H9 (cell line): ENCODE data around the gene IFNA7. TPM values are rescaled to one million over a fixed set of nuclear protein-coding genes. Genes with fewer than 3 reads are reported as not detected.
"Not testable (repeated sequence)": the region's sequence is repeated elsewhere in the genome, so short reads cannot be mapped to it uniquely, and the experiment has no call there.

Source experiments
- DNase-seq: peaks from one replicate; pipeline ENCODE4 v3.0.0-alpha.2; 2017
- H2AFZ ChIP-seq: one replicate; pipeline ENCODE4 v1.6.1; 2013; ENCODE audit warnings: mild to moderate bottlenecking, low read length, control low read depth, moderate library complexity
- H2AK5ac ChIP-seq: 2 replicates; pipeline ENCODE4 v1.6.1; 2013; ENCODE audit warnings: low read length, control low read depth, mixed read lengths; ENCODE audit not compliant: insufficient read length
- H2BK120ac ChIP-seq: one replicate; pipeline ENCODE4 v1.6.1; 2013; ENCODE audit warnings: low read depth, mild to moderate bottlenecking, low read length, control low read depth, inconsistent platforms; ENCODE audit not compliant: poor library complexity, severe bottlenecking
- H2BK12ac ChIP-seq: 2 replicates; pipeline ENCODE4 v1.6.1; 2013; ENCODE audit warnings: low read length, control low read depth, mixed read lengths, low read depth; ENCODE audit not compliant: insufficient read length
- H2BK15ac ChIP-seq: 2 replicates; pipeline ENCODE4 v1.6.1; 2013; ENCODE audit warnings: low read depth, low read length, control low read depth
- H2BK20ac ChIP-seq: one replicate; pipeline ENCODE4 v1.6.1; 2013; ENCODE audit warnings: low read depth, mild to moderate bottlenecking, low read length, control low read depth, inconsistent platforms; ENCODE audit not compliant: poor library complexity, severe bottlenecking
- H2BK5ac ChIP-seq: 2 replicates; pipeline ENCODE4 v1.6.1; 2013; ENCODE audit warnings: low read length, control low read depth, mixed read lengths; ENCODE audit not compliant: insufficient read length
- H3K14ac ChIP-seq: 2 replicates; pipeline ENCODE4 v1.6.1; 2013; ENCODE audit warnings: low read length, control low read depth; ENCODE audit not compliant: insufficient read depth
- H3K18ac ChIP-seq: 2 replicates; pipeline ENCODE4 v1.6.1; 2013; ENCODE audit warnings: low read depth, mild to moderate bottlenecking, mixed read lengths, low read length, control low read depth; ENCODE audit not compliant: insufficient read length
- H3K23ac ChIP-seq: 2 replicates; pipeline ENCODE4 v1.6.1; 2013; ENCODE audit warnings: low read length, control low read depth, mixed read lengths, low read depth; ENCODE audit not compliant: insufficient read length
- H3K23me2 ChIP-seq: 2 replicates; pipeline ENCODE4 v1.6.1; 2013; ENCODE audit warnings: low read depth, mild to moderate bottlenecking, mixed read lengths, low read length, control low read depth; ENCODE audit not compliant: insufficient read length, poor library complexity, severe bottlenecking
- H3K27ac ChIP-seq: 2 replicates; pipeline ENCODE4 v1.5.1; 2013; ENCODE audit warnings: low read length, control low read depth, mixed read lengths, low read depth; ENCODE audit not compliant: insufficient read length
- H3K27me3 ChIP-seq: 2 replicates; pipeline ENCODE4 v1.6.1; 2013; ENCODE audit warnings: low read length, control low read depth, inconsistent platforms; ENCODE audit not compliant: insufficient read depth
- H3K4ac ChIP-seq: 2 replicates; pipeline ENCODE4 v1.6.1; 2013; ENCODE audit warnings: low read depth, mild to moderate bottlenecking, control low read depth, inconsistent platforms, low read length, moderate library complexity
- H3K4me1 ChIP-seq: 2 replicates; pipeline ENCODE4 v1.6.1; 2013; ENCODE audit warnings: low read length, control low read depth, inconsistent platforms; ENCODE audit not compliant: insufficient read depth
- H3K4me2 ChIP-seq: 2 replicates; pipeline ENCODE4 v1.6.1; 2013; ENCODE audit warnings: low read length, control low read depth, mixed read lengths; ENCODE audit not compliant: insufficient read length, insufficient read depth
- H3K56ac ChIP-seq: 2 replicates; pipeline ENCODE4 v1.6.1; 2013; ENCODE audit warnings: low read depth, mild to moderate bottlenecking, mixed read lengths, low read length, control low read depth; ENCODE audit not compliant: insufficient read length
- H3K79me1 ChIP-seq: 2 replicates; pipeline ENCODE4 v1.6.1; 2013; ENCODE audit warnings: low read depth, mild to moderate bottlenecking, moderate library complexity, low read length, control low read depth, inconsistent platforms; ENCODE audit not compliant: insufficient read depth, poor library complexity, severe bottlenecking
- H3K79me2 ChIP-seq: 2 replicates; pipeline ENCODE4 v1.6.1; 2013; ENCODE audit warnings: low read length, control low read depth, inconsistent platforms; ENCODE audit not compliant: insufficient read depth
- H3K9ac ChIP-seq: 2 replicates; pipeline ENCODE4 v1.6.1; 2013; ENCODE audit warnings: low read length, control low read depth, mixed read lengths; ENCODE audit not compliant: insufficient read length; ENCODE audit errors: extremely low read depth
- H3K9me3 ChIP-seq: one replicate; pipeline ENCODE4 v1.6.1; 2013; ENCODE audit warnings: low read depth, low read length, inconsistent platforms; ENCODE audit not compliant: control insufficient read depth
- H3T11ph ChIP-seq: one replicate; pipeline ENCODE4 v1.6.1; 2013; ENCODE audit warnings: mild to moderate bottlenecking, low read length, control low read depth, inconsistent platforms
- H4K20me1 ChIP-seq: one replicate; pipeline ENCODE4 v1.6.1; 2013; ENCODE audit not compliant: control insufficient read depth, insufficient read length, insufficient read depth
- H4K5ac ChIP-seq: 2 replicates; pipeline ENCODE4 v1.6.1; 2013; ENCODE audit warnings: low read depth, mild to moderate bottlenecking, mixed read lengths, low read length, control low read depth; ENCODE audit not compliant: insufficient read length
- H4K8ac ChIP-seq: replicated peaks from 2 replicates; pipeline ENCODE4 v1.6.1; 2013; ENCODE audit warnings: low read length, control low read depth, mixed read lengths, low read depth; ENCODE audit not compliant: insufficient read length
- H4K91ac ChIP-seq: 2 replicates; pipeline ENCODE4 v1.6.1; 2013; ENCODE audit warnings: low read depth, mild to moderate bottlenecking, moderate library complexity, mixed read lengths, low read length, control low read depth; ENCODE audit not compliant: insufficient read length
- H3K27ac Mint-ChIP-seq, 3 experiments: 2 replicates in 2 of 3; 3 replicates in 1 of 3; pipeline ENCODE4 v1.8.0; 2020 to 2021; ENCODE audit warnings: mixed read lengths in 3 of 3, mild to moderate bottlenecking in 1 of 3, moderate library complexity in 1 of 3
- H3K27me3 Mint-ChIP-seq: 2 replicates; pipeline ENCODE4 v1.8.0; 2021; ENCODE audit warnings: low read depth, mild to moderate bottlenecking, moderate library complexity, mixed read lengths
- H3K36me3 Mint-ChIP-seq, 3 experiments: 2 replicates in 2 of 3; 3 replicates in 1 of 3; pipeline ENCODE4 v1.8.0; 2020 to 2021; ENCODE audit warnings: low read depth in 3 of 3, mixed read lengths in 3 of 3; ENCODE audit not compliant: insufficient read depth in 1 of 3
- H3K4me1 Mint-ChIP-seq, 2 experiments: 2 replicates each; pipeline ENCODE4 v1.8.0; 2020; ENCODE audit warnings: mixed read lengths in 2 of 2
- H3K4me3 Mint-ChIP-seq, 2 experiments: 2 replicates in 1 of 2; 3 replicates in 1 of 2; pipeline ENCODE4 v1.8.0; 2020 to 2021; ENCODE audit warnings: mild to moderate bottlenecking in 2 of 2, mixed read lengths in 2 of 2, moderate library complexity in 1 of 2
- H3K9me3 Mint-ChIP-seq, 2 experiments: 2 replicates in 1 of 2; 3 replicates in 1 of 2; pipeline ENCODE4 v1.8.0; 2020; ENCODE audit warnings: mild to moderate bottlenecking in 2 of 2, mixed read lengths in 2 of 2, moderate library complexity in 1 of 2
- WGBS: extraction: QIAGEN DNeasy Blood & Tissue Kit; methylation state at CpG from one replicate; pipeline ENCODE4 v1.1.7; 2013; ENCODE audit warnings: missing lambda C conversion rate, low lambda C conversion rate, mixed read lengths; ENCODE audit not compliant: insufficient read length; ENCODE audit errors: extremely low coverage; 5-methylcytosine and 5-hydroxymethylcytosine counted together
- long read RNA-seq: library from polyadenylated mRNA; unstranded; transcript quantifications from one replicate; pipeline ENCODE4 v2.0.0, GENCODE V29; 2020
- total RNA-seq: library from RNA; stranded (reverse); gene quantifications from 2 replicates; pipeline ENCODE4 v1.2.1, GENCODE V29; 2021

Gene IFNA7
- total RNA-seq, result not detected in 2 replicates
- long read RNA-seq, result 0 reads

- H2BK20ac ChIP-seq, H3K23ac ChIP-seq, H2BK5ac ChIP-seq, H3K27ac ChIP-seq, H3K4me3 Mint-ChIP-seq, H3K27ac Mint-ChIP-seq, H3T11ph ChIP-seq, H3K4me1 Mint-ChIP-seq, H3K79me1 ChIP-seq, H3K18ac ChIP-seq, H2BK120ac ChIP-seq, H2AK5ac ChIP-seq, DNase-seq, H3K36me3 Mint-ChIP-seq, H3K9ac ChIP-seq, H4K91ac ChIP-seq, H4K5ac ChIP-seq, H4K20me1 ChIP-seq, H3K4me1 ChIP-seq, H2BK12ac ChIP-seq, H3K9me3 Mint-ChIP-seq, H3K79me2 ChIP-seq, H3K27me3 ChIP-seq, H3K23me2 ChIP-seq, H3K9me3 ChIP-seq, H3K14ac ChIP-seq, H3K4ac ChIP-seq, H3K4me2 ChIP-seq, H2BK15ac ChIP-seq, H3K56ac ChIP-seq, H4K8ac ChIP-seq, H2AFZ ChIP-seq: not testable (repeated sequence)
- WGBS, result no CpG with 5 or more reads among the region's 4 CpGs
- H3K27me3 Mint-ChIP-seq, result peaks cover 16% of the 10 kb centered on the region
Measured at GRCh38 chr9:21202105-21202504, at the start of gene IFNA7. IFNA7 (minus strand) TSS chr9:21202205; CDS start chr9:21202165, 40 bp downstream.
